Ammon's horn (tissue), 1 donor: ENCODE measurements around the gene GLP2R.

Experiments used
- DNase-seq: peaks from one replicate; pipeline ENCODE4 v3.0.0-alpha.2; 2016; ENCODE audit warnings: low spot score

GLP2R gene

DNA sequence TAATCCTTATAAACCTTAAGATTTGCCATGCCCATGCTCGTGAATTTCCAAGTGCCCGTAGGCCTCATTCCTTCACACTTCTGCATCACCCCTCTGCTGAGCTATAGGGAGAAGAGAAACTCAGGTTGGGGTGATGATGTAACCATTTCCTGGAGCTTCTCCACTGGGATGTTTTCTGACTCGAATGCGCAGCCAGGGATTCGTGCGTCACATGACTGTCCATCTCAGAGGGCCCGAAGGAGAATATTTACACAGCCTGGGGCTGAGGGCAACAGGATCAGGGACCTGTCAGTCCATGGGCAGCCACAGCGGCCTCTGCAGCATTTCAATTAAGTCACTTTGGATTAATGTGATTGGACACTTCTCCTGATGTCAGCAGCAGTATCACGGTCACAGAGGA, 12.6 kb upstream of the GLP2R start:
- DNase-seq, result no peak

DNA sequence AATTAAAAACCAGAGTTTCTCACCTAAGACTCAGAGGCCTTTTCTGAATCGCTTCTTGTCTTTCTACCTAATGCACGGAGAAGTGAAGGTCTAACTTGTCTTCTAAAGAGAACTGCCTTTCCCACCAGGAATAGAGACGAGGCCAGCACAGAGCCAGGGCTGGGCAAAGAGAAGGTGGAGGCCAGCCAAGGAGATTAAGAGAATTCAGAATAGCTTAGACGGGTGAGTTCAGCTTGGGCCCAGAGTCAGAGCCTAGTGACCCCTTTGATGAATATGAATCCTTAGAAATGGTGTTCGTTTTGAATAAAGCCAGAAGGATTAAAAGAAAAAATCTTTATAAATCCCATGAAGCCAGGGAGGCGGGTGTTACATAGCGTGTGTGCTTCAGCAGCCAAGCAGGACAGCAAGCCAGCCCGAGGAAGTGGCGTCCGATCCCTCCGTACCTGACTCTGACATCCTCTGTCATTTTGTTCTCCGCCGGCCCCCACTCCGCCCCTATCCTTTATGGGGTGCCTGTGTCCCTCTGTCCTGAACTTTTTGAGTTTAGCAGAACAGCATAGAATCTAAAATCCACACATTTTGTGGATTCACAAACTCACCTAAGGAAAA, 11.3 kb upstream of the GLP2R start:
- DNase-seq, result no peak

DNA sequence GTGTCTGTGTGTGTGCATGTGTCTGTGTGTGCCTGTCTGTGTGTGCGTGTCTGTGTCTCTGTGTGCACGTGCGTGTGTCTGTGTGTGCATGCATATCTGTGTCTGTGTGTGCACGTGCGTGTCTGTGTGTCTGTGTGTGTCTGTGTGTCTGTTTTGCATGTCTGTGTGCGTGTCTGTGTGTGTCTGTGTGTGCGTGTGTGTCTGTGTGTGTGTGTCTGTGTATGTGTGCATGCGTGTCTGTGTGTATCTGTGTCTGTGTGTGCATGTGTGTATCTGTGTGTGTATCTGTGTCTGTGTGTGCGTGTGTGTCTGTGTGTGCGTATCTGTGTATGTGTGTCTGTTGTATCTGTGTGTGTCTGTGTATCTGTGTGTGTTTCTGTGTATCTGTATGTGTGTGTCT, 9.3 kb upstream of the GLP2R start:
- DNase-seq, result no peak

DNA sequence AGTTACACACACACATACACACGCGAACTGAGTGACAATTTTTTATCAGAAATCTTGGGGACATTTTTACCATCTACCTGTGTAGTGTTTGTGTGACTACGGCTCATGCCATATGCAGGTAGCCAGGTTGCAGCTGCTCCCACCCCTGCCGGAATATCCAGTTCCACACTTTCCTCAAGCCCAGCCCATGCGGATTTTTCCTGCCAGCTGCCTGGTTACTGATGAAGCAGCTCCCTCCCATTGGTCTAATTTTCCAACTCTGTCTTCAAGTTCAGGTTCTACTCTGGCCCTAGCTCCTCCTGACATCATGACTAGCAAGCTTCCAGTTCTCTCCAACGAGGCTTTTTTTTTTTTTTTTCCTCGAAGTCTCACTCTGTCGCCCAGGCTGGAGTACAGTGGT, 8.6 kb upstream of the GLP2R start:
- peak; percentile 49 for DNase-seq

DNA sequence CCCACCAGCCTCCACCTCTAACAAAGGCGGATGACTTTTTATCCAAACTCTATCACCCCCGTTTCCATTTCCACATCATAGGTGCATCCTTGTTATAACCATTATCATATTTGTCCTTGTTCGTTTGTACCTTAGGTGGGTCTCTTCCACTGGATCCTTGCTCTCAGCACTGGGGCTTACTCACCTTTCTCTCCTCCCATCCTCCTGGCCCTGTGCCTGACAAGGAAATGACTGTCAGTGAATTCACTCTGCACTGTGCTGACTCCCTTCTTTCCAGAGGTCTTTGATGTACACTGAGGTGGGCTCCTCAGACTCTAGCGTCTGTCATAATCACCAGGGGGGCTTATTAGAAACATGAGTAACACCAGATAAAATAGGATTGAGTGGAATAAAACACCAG, 7.0 kb upstream of the GLP2R start:
- no peak for DNase-seq

DNA sequence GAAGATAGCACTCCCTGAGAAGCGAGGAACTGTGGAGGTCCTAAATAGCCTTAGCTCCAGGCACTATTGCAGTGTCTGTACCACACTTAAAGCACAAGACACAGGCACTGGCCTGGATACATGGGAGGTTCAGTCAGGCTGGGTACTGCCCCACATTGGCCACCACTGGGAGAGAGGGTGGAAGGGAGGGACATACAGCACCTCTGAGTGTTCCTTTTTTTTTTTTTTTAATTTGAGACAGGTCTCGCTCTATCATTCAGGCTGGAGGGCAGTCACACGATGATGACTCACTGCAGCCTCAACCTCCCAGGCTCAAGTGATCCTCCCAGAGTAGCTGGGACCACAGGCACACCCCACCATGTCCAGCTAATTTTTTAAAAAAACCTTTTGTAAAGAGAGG, 5.3 kb upstream of the GLP2R start:
- no peak for DNase-seq

- DNase-seq, result no peak
Measured at GRCh38 chr17:9821921-9822320, 3.8 kb upstream of the GLP2R start, which contains the start of gene GSG1L2. Gene GSG1L2 (minus strand): TSS chr17:9822079. CDS start chr17:9822071, 8 bp downstream.

DNA sequence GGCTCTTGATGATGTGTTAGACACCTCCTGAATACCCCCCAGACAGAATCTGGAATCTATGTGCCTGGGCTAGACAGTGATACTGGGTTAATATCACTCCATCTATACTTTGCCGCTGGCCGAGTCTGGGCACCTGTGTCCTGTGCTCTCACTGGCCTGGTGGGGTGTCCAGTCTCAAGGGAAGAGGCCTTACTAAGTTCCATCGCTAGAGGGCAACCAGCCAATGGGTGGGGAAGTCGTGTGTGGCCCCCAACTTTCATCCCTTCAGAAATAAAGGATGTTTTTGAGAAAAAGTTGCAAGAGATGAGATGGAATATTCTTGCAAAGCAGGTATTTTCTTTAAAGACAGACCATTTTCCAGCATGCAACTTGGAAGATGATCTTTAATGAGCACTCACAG, 1.6 kb upstream of the GLP2R start:
- no peak for DNase-seq

GRCh38 chr17:9824797-9825338, 856 bp upstream of the GLP2R start:
- no peak for DNase-seq

DNA sequence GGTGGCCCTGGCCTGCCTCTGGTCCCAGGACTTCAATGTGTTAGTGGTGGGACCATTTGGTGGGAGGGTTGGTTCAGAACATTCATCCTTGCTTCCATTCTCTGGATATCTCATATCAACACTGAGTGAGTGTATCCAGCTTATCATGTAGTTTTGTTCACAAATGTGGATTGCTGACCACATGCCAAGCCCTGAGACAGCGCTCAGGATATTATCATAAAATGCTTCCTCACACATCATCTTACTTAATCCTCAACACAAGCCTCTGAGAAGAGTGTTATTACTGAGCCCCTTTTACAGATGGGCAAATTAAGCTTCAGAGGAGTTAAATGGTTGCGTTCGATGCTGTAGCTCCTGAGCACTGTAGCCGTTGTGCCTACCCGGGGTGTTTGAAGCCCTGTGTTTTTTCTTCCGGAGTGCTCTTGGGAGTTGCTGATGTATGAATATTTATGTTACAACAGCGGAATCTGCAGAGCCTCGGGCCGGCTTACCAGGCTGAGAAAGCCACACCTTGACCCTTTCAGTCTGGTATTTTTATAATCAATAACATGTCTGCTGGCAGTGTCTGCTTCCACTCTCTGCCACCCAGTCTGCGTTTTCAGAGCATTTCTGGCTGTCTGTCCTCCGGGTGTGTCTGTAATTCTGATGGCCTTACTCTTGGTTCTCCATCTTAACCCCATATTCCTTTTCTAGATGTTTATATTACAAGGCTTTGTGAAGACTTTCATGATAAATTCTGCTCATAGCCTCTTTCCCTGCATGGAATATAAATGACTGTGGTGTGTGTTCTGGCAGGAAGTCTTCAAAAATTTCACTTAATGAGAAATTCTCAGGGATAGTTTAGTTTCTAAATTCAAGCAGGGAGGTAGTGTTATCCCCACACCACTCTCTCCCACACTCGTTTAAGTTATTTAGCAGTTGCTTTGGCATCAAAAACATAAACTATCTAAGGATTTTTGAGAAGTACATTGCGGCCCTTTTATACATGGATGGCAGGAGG, 2.9 kb downstream of the GLP2R start:
- no peak for DNase-seq

DNA sequence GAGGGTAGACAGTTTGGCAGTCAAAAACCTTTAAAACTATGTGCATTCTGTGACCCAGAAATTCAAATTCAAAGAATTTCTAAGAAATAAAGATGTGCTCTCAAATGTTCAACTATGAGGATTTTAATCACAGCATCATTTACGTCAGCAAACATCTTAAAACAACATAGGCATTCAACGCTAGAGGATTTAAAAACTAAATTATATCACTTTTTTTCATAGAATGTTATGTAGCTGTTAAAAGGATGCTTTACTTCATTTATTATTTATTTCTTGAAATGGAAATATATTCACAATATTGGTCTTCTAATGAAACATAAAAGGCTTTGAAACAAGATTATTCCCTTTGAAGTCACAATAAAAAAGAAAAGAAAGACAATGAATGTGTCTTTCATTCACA, 3.6 kb downstream of the GLP2R start:
- DNase-seq, result no peak

DNA sequence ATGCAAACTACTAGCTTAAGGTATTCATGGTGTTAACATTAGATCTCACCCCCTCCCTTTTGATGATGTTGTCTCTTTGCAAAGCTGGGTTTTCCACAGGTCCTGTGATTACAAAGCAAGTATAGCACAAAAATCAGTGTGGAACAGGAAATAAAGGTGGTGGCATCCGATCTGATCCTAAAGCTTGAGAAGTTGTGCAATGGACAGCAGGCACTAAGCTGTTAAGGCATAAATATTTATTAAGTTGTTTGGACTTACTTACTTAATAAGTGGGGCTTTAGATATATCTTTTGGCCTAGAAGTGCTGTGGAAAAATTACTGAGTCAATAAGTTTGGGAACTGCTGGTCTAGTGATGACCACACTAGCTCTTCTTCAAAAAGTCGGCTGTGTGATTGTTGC, 5.0 kb downstream of the GLP2R start:
- no peak for DNase-seq

- DNase-seq, result no peak
Measured at GRCh38 chr17:9833922-9834321, 8.2 kb downstream of the GLP2R start.

- no peak for DNase-seq
Measured at GRCh38 chr17:9837551-9838471, 12.1 kb downstream of the GLP2R start.

DNA sequence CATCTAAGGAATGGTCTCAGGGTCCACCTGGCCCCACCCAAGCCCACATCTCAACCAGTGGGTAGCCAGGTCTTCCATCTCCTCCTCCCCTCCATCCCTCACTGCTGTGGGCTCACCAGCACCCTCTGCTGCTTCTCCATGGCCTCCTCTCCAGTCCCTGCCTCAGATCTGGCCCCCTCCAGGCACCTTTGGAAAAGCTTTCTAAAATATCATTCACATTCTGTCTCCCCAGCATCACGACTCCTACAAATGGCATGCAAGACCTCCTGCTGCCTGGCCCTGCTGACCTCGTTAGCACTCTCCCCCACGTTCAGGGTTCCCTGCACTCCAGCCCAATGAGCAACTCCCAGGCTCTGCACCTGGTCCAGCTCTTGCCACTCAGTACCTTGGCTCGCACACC, 13.7 kb downstream of the GLP2R start:
- no peak for DNase-seq

DNA sequence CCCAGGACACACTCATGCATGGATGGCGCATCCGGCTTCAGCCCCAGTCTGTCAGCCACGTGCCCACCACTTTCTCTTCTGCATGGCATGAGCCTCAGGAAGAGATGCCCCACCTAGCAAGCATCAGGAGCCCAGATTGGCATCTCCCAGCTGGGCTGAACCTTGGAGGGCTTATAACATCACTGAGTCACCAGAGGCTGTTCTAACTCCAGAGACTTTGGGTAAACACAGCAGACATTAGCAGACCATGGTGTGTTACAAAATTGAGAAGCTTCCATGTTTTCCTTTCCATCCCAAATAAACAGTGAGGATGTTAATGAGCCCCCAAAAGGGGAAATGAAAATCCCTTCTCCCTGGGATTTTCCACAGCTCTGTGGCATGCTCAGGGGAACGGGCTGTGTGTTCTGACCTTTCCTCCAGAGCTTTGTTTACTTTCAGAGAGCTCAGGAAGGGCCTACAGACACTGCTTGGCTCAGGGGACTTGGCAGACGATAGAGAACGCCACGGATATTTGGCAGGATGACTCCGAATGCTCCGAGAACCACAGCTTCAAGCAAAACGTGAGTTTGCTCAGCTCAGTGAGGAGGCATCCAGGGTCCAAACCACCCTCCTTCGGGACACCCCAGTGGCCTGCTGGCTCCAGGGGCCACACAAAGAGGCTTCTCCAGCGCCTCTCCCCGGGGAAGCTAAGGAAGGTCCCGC, 16.5 kb downstream of the GLP2R start:
- DNase-seq, result peak; percentile 70

GRCh38 chr17:9843152-9844010, 17.7 kb downstream of the GLP2R start:
- no peak for DNase-seq

DNA sequence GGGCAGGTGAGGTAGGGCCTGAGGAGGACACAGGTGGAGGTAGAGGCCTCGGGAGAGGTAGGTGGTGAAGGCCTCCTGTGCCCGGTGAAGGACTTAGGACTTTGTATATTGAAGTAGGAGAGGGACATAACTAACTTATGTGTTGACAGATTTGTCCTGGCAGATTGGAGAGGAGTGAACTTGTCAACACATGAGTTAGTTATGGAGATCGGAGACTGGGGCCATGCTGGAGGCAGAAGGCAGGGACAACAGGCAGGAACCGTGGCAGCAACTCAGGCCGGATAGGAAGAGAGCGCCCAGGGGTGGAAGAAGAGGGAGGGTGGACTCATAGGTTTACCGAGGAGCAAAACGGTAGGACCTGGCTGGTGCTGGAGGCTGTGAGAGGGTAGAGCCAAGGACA, 18.4 kb downstream of the GLP2R start:
- DNase-seq, result no peak

DNA sequence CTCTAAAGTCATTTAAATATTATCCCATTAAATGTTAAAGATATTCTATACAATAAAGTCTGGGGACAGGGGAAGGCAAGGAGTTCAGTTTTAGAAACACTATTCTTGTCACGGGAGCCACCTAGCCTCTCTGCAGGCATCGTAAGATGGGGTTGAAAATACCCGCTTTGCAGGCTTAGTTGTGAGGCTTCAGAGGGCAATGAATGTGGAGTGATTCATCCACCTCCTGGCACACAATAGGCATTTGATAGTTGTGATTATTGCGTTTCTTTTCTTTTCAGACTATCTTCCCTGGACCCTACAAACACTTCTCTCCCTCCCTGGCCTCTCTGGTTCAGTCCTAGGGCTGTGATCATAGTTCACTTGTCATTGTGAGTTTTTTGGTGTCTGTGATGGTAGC, 19.6 kb downstream of the GLP2R start:
- DNase-seq, result no peak

GRCh38 chr17:9850151-9850550, 24.4 kb downstream of the GLP2R start:
- DNase-seq, result no peak
